Neuronal stem cell (in vitro differentiated cells): Measurements from ENCODE around the gene KIAA1549.

Experiments used
- DNase-seq: peaks from one replicate; pipeline ENCODE4 v3.0.0-alpha.2; 2013; ENCODE audit warnings: low spot score
- H2AFZ ChIP-seq: one replicate; pipeline ENCODE4 v1.6.1; 2013; ENCODE audit warnings: mild to moderate bottlenecking, low read length, inconsistent platforms
- H2AK5ac ChIP-seq: 2 replicates; pipeline ENCODE4 v1.6.1; 2013; ENCODE audit warnings: low read depth, mild to moderate bottlenecking, inconsistent platforms, low read length, moderate library complexity, mixed read lengths
- H2BK120ac ChIP-seq: 2 replicates; pipeline ENCODE4 v1.6.1; 2013; ENCODE audit warnings: low read depth, mild to moderate bottlenecking, inconsistent platforms, low read length, moderate library complexity, mixed read lengths
- H2BK12ac ChIP-seq: one replicate; pipeline ENCODE4 v1.6.1; 2013; ENCODE audit warnings: low read length, inconsistent platforms
- H2BK15ac ChIP-seq: 2 replicates; pipeline ENCODE4 v1.6.1; 2013; ENCODE audit warnings: mild to moderate bottlenecking, low read length, inconsistent platforms, mixed read lengths
- H2BK5ac ChIP-seq: one replicate; pipeline ENCODE4 v1.6.1; 2013; ENCODE audit warnings: inconsistent platforms, mild to moderate bottlenecking, low read length, moderate library complexity
- H3K14ac ChIP-seq: one replicate; pipeline ENCODE4 v1.6.1; 2013; ENCODE audit warnings: low read length, inconsistent platforms
- H3K18ac ChIP-seq: 2 replicates; pipeline ENCODE4 v1.6.1; 2013; ENCODE audit warnings: low read length, inconsistent platforms
- H3K23ac ChIP-seq: 2 replicates; pipeline ENCODE4 v1.6.1; 2013; ENCODE audit warnings: low read depth, mild to moderate bottlenecking, mixed read lengths, low read length, inconsistent platforms; ENCODE audit not compliant: poor library complexity
- H3K27ac ChIP-seq: replicated peaks from 3 replicates; pipeline ENCODE4 v1.5.1; 2013; ENCODE audit warnings: low read length, inconsistent platforms
- H3K27me3 ChIP-seq, 3 experiments: 2 replicates each; pipeline ENCODE4 v1.6.1; 2013; ENCODE audit warnings: low read length in 3 of 3, mild to moderate bottlenecking in 2 of 3, inconsistent platforms in 1 of 3, low read depth in 1 of 3, mixed read lengths in 1 of 3, moderate library complexity in 1 of 3; ENCODE audit not compliant: control insufficient read depth in 3 of 3, insufficient read depth in 3 of 3
- H3K36me3 ChIP-seq, 2 donors: replicated peaks in 1 of 2; 2 replicates each; pipeline ENCODE4 v1.6.1; 2013; ENCODE audit warnings: low read length in 2 of 2; ENCODE audit not compliant: control insufficient read depth in 2 of 2, insufficient read depth in 2 of 2
- H3K4ac ChIP-seq: 2 replicates; pipeline ENCODE4 v1.6.1; 2013; ENCODE audit warnings: inconsistent platforms, mild to moderate bottlenecking, low read length, moderate library complexity
- H3K4me1 ChIP-seq, 2 donors: 1 replicate in 1 of 2; 2 replicates in 1 of 2; pipeline ENCODE4 v1.6.1; 2013; ENCODE audit warnings: low read length in 2 of 2, low read depth in 1 of 2; ENCODE audit not compliant: control insufficient read depth in 2 of 2, insufficient read depth in 1 of 2
- H3K4me2 ChIP-seq: one replicate; pipeline ENCODE4 v1.6.1; 2013; ENCODE audit warnings: mild to moderate bottlenecking, low read length, inconsistent platforms; ENCODE audit not compliant: insufficient read depth, poor library complexity, severe bottlenecking
- H3K4me3 ChIP-seq, 2 donors: 2 replicates each; pipeline ENCODE4 v1.5.1; 2013; ENCODE audit warnings: low read length in 2 of 2, mild to moderate bottlenecking in 2 of 2, inconsistent platforms in 1 of 2, moderate library complexity in 1 of 2
- H3K79me1 ChIP-seq: one replicate; pipeline ENCODE4 v1.6.1; 2013; ENCODE audit warnings: low read depth, mild to moderate bottlenecking, inconsistent platforms, low read length, moderate library complexity
- H3K9ac ChIP-seq: one replicate; pipeline ENCODE4 v1.6.1; 2013; ENCODE audit warnings: mild to moderate bottlenecking, low read depth, low read length, inconsistent platforms; ENCODE audit not compliant: poor library complexity
- H3K9me3 ChIP-seq, 2 donors: replicated peaks in 1 of 2; 2 replicates each; pipeline versions ENCODE3 to v1.6.1; 2013; ENCODE audit warnings: low read length in 2 of 2, mild to moderate bottlenecking in 2 of 2, inconsistent platforms in 1 of 2, low read depth in 1 of 2, mixed read lengths in 1 of 2, moderate library complexity in 1 of 2; ENCODE audit not compliant: control insufficient read depth in 2 of 2, insufficient read depth in 1 of 2
- H4K8ac ChIP-seq: one replicate; pipeline ENCODE4 v1.6.1; 2013; ENCODE audit warnings: low read depth, mild to moderate bottlenecking, inconsistent platforms, low read length, moderate library complexity
- H4K91ac ChIP-seq: one replicate; pipeline ENCODE4 v1.6.1; 2013; ENCODE audit warnings: low read length, low read depth, mild to moderate bottlenecking, inconsistent platforms; ENCODE audit not compliant: poor library complexity
- WGBS, 2 donors: extraction: QIAGEN DNeasy Blood & Tissue Kit; methylation state at CpG; one replicate each; pipeline ENCODE4 v1.1.7; 2013; ENCODE audit warnings: missing lambda C conversion rate in 2 of 2, mixed read lengths in 1 of 2; ENCODE audit not compliant: insufficient read length in 2 of 2, insufficient replicate concordance in 1 of 2; ENCODE audit errors: extremely low coverage in 2 of 2; 5-methylcytosine and 5-hydroxymethylcytosine counted together

The KIAA1549 gene

GRCh38 chr7:138921277-138921676 is 59.9 kb downstream of the KIAA1549 start:
- H2BK5ac ChIP-seq = no peak overlapping the region
- H3K4me2 ChIP-seq = no peak overlapping the region
- no peaks in the 10 kb centered on the region for H3K79me1 ChIP-seq
- H3K14ac ChIP-seq = no peak overlapping the region
- no peak overlapping the region for H4K8ac ChIP-seq
- H2AFZ ChIP-seq = no peak overlapping the region
- H3K4ac ChIP-seq = no peak overlapping the region
- H3K9me3 ChIP-seq = peaks cover 2 to 3% of the 10 kb centered on the region in 2 donors
- peaks cover 0 to 5% of the 10 kb centered on the region in 2 donors for H3K4me1 ChIP-seq
- peaks cover 23 to 33% of the 10 kb centered on the region in 2 donors for H3K36me3 ChIP-seq
- H2AK5ac ChIP-seq = no peak overlapping the region
- H2BK12ac ChIP-seq = no peak overlapping the region
- no peak for DNase-seq
- no peak overlapping the region for H3K9ac ChIP-seq
- H3K27ac ChIP-seq = no peak overlapping the region
- H2BK120ac ChIP-seq = no peak overlapping the region
- H3K23ac ChIP-seq = no peak overlapping the region
- no peaks in the 10 kb centered on the region for H3K27me3 ChIP-seq
- no peak overlapping the region for H2BK15ac ChIP-seq
- H3K18ac ChIP-seq = no peak overlapping the region
- WGBS, 2 donors = no CpG with 5 or more reads among the region's 11 CpGs
- no peak overlapping the region for H3K4me3 ChIP-seq
- H4K91ac ChIP-seq = no peak overlapping the region

GRCh38 chr7:138919911-138920310 is 61.3 kb downstream of the KIAA1549 start:
- H3K4ac ChIP-seq = no peak overlapping the region
- H3K79me1 ChIP-seq = no peaks in the 10 kb centered on the region
- no peak for DNase-seq
- peaks cover 26 to 47% of the 10 kb centered on the region in 2 donors for H3K36me3 ChIP-seq
- H2BK120ac ChIP-seq = no peak overlapping the region
- no peak overlapping the region for H3K4me2 ChIP-seq
- H3K27ac ChIP-seq = no peak overlapping the region
- no peak overlapping the region for H3K18ac ChIP-seq
- no peak overlapping the region for H3K9ac ChIP-seq
- no peak overlapping the region for H4K91ac ChIP-seq
- H3K23ac ChIP-seq = no peak overlapping the region
- H2BK15ac ChIP-seq = no peak overlapping the region
- H3K27me3 ChIP-seq = no peaks in the 10 kb centered on the region
- H3K4me3 ChIP-seq = no peak overlapping the region
- no CpG with 5 or more reads among the region's 5 CpGs for WGBS, 2 donors
- no peak overlapping the region for H2AK5ac ChIP-seq
- no peak overlapping the region for H4K8ac ChIP-seq
- peaks cover 2 to 3% of the 10 kb centered on the region in 2 donors for H3K9me3 ChIP-seq
- no peak overlapping the region for H3K14ac ChIP-seq
- H3K4me1 ChIP-seq = peaks cover 0 to 4% of the 10 kb centered on the region in 2 donors
- no peak overlapping the region for H2BK5ac ChIP-seq
- H2AFZ ChIP-seq = no peak overlapping the region
- H2BK12ac ChIP-seq = no peak overlapping the region

GRCh38 chr7:138919216-138919615 is 62.0 kb downstream of the KIAA1549 start:
- Histone ChIP-seq H2BK15ac (no peak overlapping the region), H3K14ac (no peak overlapping the region), H2BK120ac (no peak overlapping the region), H3K4me2 (no peak overlapping the region), H3K4ac (no peak overlapping the region), H3K9ac (no peak overlapping the region), H3K4me3 (no peak overlapping the region), H4K91ac (no peak overlapping the region), H2BK12ac (no peak overlapping the region), H2AFZ (no peak overlapping the region), H3K18ac (no peak overlapping the region), H3K36me3 (peaks cover 29 to 54% of the 10 kb centered on the region in 2 donors), H4K8ac (no peak overlapping the region), H3K9me3 (peaks cover 2 to 6% of the 10 kb centered on the region in 2 donors), H3K23ac (no peak overlapping the region), H3K27me3 (no peaks in the 10 kb centered on the region), H2BK5ac (no peak overlapping the region), H2AK5ac (no peak overlapping the region), H3K27ac (no peak overlapping the region), H3K79me1 (no peaks in the 10 kb centered on the region), H3K4me1 (no peaks in the 10 kb centered on the region)
- no CpG with 5 or more reads among the region's 9 CpGs for WGBS, 2 donors
- DNase-seq = no peak

- Histone ChIP-seq H3K36me3 (peaks cover 29 to 57% of the 10 kb centered on the region in 2 donors), H4K8ac (no peak overlapping the region), H2BK12ac (no peak overlapping the region), H3K4ac (no peak overlapping the region), H3K4me3 (no peak overlapping the region), H2BK15ac (no peak overlapping the region), H4K91ac (no peak overlapping the region), H3K9me3 (peaks cover 2 to 6% of the 10 kb centered on the region in 2 donors), H2BK5ac (no peak overlapping the region), H2AK5ac (no peak overlapping the region), H3K4me2 (no peak overlapping the region), H3K27ac (no peak overlapping the region), H3K14ac (no peak overlapping the region), H2BK120ac (no peak overlapping the region), H3K4me1 (no peaks in the 10 kb centered on the region), H3K9ac (no peak overlapping the region), H3K79me1 (no peaks in the 10 kb centered on the region), H3K23ac (no peak overlapping the region), H3K18ac (no peak overlapping the region), H2AFZ (no peak overlapping the region), H3K27me3 (no peaks in the 10 kb centered on the region)
- DNase-seq = no peak
- WGBS, 2 donors = no CpG with 5 or more reads among the region's 10 CpGs
Measured at GRCh38 chr7:138918756-138919155, 62.4 kb downstream of the KIAA1549 start.
